NK-92 (cell line): Measurements from ENCODE around the gene PLPP7.
"Not testable (repeated sequence)": the region's sequence is repeated elsewhere in the genome, so short reads cannot be mapped to it uniquely, and the experiment has no call there.

ENCODE experiments used
- DNase-seq: peaks from one replicate; lab custom pipeline; 2025; ENCODE audit not compliant: unreplicated experiment; lab: John Stamatoyannopoulos, UW

The PLPP7 gene

GRCh38 chr9:131266266-131267229, 23.0 kb upstream of the PLPP7 start:
- no peak for DNase-seq

- DNase-seq = no peak
These were observed 19.1 kb upstream of the PLPP7 start for GRCh38 chr9:131270171-131271015.

GRCh38 chr9:131271016-131271273, 18.6 kb upstream of the PLPP7 start:
- DNase-seq = not testable (repeated sequence)

GRCh38 chr9:131271506-131271931, 18.0 kb upstream of the PLPP7 start:
- no peak for DNase-seq

- DNase-seq = no peak
These were observed 17.3 kb upstream of the PLPP7 start for GRCh38 chr9:131272212-131272611.

- DNase-seq = no peak
These were observed 16.2 kb upstream of the PLPP7 start for GRCh38 chr9:131273146-131273855.

GRCh38 chr9:131273856-131274673, 15.5 kb upstream of the PLPP7 start:
- DNase-seq = no peak

- DNase-seq = no peak
These were observed 14.7 kb upstream of the PLPP7 start for GRCh38 chr9:131274674-131275331.

- DNase-seq = no peak
These were observed 14.0 kb upstream of the PLPP7 start for GRCh38 chr9:131275332-131276093.

GRCh38 chr9:131276094-131276888, 13.2 kb upstream of the PLPP7 start, which contains the start of gene FAM78A:
Gene FAM78A, minus strand, starts transcription at chr9:131276510. Its CDS starts 331 bp downstream, at chr9:131276179.
- DNase-seq = no peak

GRCh38 chr9:131276891-131277286, 12.6 kb upstream of the PLPP7 start:
- DNase-seq = no peak

GRCh38 chr9:131277287-131277909, 12.1 kb upstream of the PLPP7 start:
- no peak for DNase-seq

GRCh38 chr9:131277910-131278701, 11.4 kb upstream of the PLPP7 start:
- no peak for DNase-seq

GRCh38 chr9:131278702-131279111, 10.8 kb upstream of the PLPP7 start:
- no peak for DNase-seq

GRCh38 chr9:131279196-131279862, 10.2 kb upstream of the PLPP7 start:
- DNase-seq = no peak

- no peak for DNase-seq
These were observed 9.5 kb upstream of the PLPP7 start for GRCh38 chr9:131279863-131280570.
